GM18867 (cell line): ENCODE data around the gene ATAD3A.

ENCODE experiments used
- ATAC-seq: cut with Tn5 transposase; IDR thresholded peaks from one replicate; pipeline ENCODE4 v1.9.1; 2021; ENCODE audit warnings: mild to moderate bottlenecking, moderate library complexity; ENCODE audit not compliant: unreplicated experiment

ATAD3A gene

GRCh38 chr1:1537626-1538250, 25.8 kb downstream of the ATAD3A start:
- ATAC-seq = no peak

- ATAC-seq = no peak
These were observed 26.4 kb downstream of the ATAD3A start for GRCh38 chr1:1538334-1538733.

- ATAC-seq = no peak
These were observed 27.0 kb downstream of the ATAD3A start for GRCh38 chr1:1538989-1539309.

- no peak for ATAC-seq
These were observed 27.5 kb downstream of the ATAD3A start for GRCh38 chr1:1539310-1540089.

GRCh38 chr1:1540090-1540817, 28.3 kb downstream of the ATAD3A start, which contains the start of gene TMEM240:
Gene TMEM240, minus strand, starts transcription at chr1:1540624. Its CDS starts 278 bp downstream, at chr1:1540346.
- no peak for ATAC-seq

GRCh38 chr1:1540818-1541628, 29.1 kb downstream of the ATAD3A start:
- ATAC-seq = no peak

- ATAC-seq = no peak
These were observed 30.2 kb downstream of the ATAD3A start for GRCh38 chr1:1541956-1542765.

- ATAC-seq = no peak
These were observed 31.1 kb downstream of the ATAD3A start for GRCh38 chr1:1542766-1543705.

- no peak for ATAC-seq
These were observed 31.7 kb downstream of the ATAD3A start for GRCh38 chr1:1543706-1544099.

- ATAC-seq = no peak
These were observed 32.6 kb downstream of the ATAD3A start for GRCh38 chr1:1544544-1544943.

- ATAC-seq = no peak
These were observed 34.2 kb downstream of the ATAD3A start for GRCh38 chr1:1545946-1546737.

GRCh38 chr1:1547011-1547410, 35.0 kb downstream of the ATAD3A start:
- ATAC-seq = no peak

GRCh38 chr1:1547476-1547875, 35.5 kb downstream of the ATAD3A start:
- ATAC-seq = no peak

GRCh38 chr1:1548591-1548990, 36.6 kb downstream of the ATAD3A start:
- no peak for ATAC-seq

- ATAC-seq = no peak
These were observed 38.1 kb downstream of the ATAD3A start for GRCh38 chr1:1550087-1550486.

GRCh38 chr1:1550591-1551432, 38.9 kb downstream of the ATAD3A start:
- no peak for ATAC-seq

- no peak for ATAC-seq
These were observed 39.7 kb downstream of the ATAD3A start for GRCh38 chr1:1551524-1552262.
